ENCODE results near the gene TTC23L.

DNA sequence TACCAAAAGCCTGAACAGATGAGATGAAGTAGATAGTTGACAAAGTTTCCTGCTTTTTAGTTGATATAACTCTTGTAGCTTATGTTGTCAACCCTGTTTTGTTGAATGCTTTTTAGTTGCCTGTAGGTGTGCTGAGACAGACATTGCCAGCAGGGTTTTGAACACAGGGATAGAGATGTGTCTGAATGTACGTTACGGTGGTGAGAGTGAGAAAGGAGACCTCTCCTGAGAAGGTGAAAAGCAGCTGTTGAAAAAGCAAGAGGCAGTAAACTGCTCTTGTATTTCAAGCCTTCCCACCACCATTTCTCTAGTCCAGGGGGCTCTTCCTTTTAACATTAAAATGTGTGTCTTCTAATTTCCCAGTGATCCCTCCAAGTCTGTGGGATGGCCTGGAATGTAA lies 105.1 kb downstream of the TTC23L start:
- TF ChIP-seq POLR2AphosphoS5 (IDR thresholded peaks at IDR 0.05; ENCODE audit: borderline replicate concordance, low read depth, low read length) = no peak
- no peak for TF ChIP-seq EZH2 (IDR thresholded peaks at IDR 0.05)

Measured in SK-N-MC (cell line).